SK-N-SH treated with all-trans-retinoic acid at 6 μM for 48 hours (cell line): ENCODE data around the gene COX7A2.
A peak's percentile ranks its signal among the peaks of the same experiment; 100 is the strongest.

ENCODE experiments used
- ATAC-seq: fragments of 200-7000 bp; cut with Tn5 transposase; 3 replicates; pipeline ENCODE4 v1.9.1; 2020; ENCODE audit warnings: mild to moderate bottlenecking, moderate library complexity
- ARNTL ChIP-seq: fragments of 450-650 bp; formaldehyde crosslinking; IDR thresholded peaks from 2 replicates; pipeline ENCODE4 v1.5.0; 2020; ENCODE audit warnings: low read depth, mild to moderate bottlenecking, moderate library complexity, borderline replicate concordance
- BACH2 ChIP-seq: fragments of 250-450 bp; sonication (Bioruptor Pico); IDR thresholded peaks from 2 replicates; pipeline ENCODE4 v1.9.0; 2021; ENCODE audit warnings: mild to moderate bottlenecking, borderline replicate concordance
- CREB5 ChIP-seq: fragments of 250-450 bp; sonication (Bioruptor Pico); IDR thresholded peaks from 2 replicates; pipeline ENCODE4 v1.5.1; 2020; ENCODE audit warnings: low read depth, mild to moderate bottlenecking, moderate library complexity
- CSRNP3 ChIP-seq: fragments of 250-450 bp; sonication (Bioruptor Pico); IDR thresholded peaks from 2 replicates; pipeline ENCODE4 v1.5.1; 2021; ENCODE audit warnings: mild to moderate bottlenecking, moderate library complexity
- ESRRG ChIP-seq: fragments of 250-450 bp; sonication (Bioruptor Pico); IDR thresholded peaks from 2 replicates; pipeline ENCODE4 v1.6.1; 2021; ENCODE audit warnings: mild to moderate bottlenecking
- GLIS3 ChIP-seq: fragments of 250-450 bp; sonication (Bioruptor Pico); IDR thresholded peaks from 2 replicates; pipeline ENCODE4 v1.5.0; 2020; ENCODE audit warnings: mild to moderate bottlenecking, moderate library complexity
- ISL1 ChIP-seq: fragments of 250-450 bp; sonication (Bioruptor Pico); IDR thresholded peaks from 2 replicates; pipeline ENCODE4 v2.1.2; 2022; ENCODE audit warnings: mild to moderate bottlenecking, moderate library complexity
- OSR1 ChIP-seq: fragments of 250-450 bp; sonication (Bioruptor Pico); IDR thresholded peaks from 2 replicates; pipeline ENCODE4 v1.8.0; 2022; ENCODE audit warnings: moderate library complexity, mild to moderate bottlenecking, inconsistent platforms
- PATZ1 ChIP-seq: fragments of 250-450 bp; sonication (Bioruptor Pico); IDR thresholded peaks from 2 replicates; pipeline ENCODE4 v1.8.0; 2020; ENCODE audit warnings: mild to moderate bottlenecking, moderate library complexity, borderline replicate concordance
- POU6F1 ChIP-seq: fragments of 250-450 bp; sonication (Bioruptor Pico); IDR thresholded peaks from 2 replicates; pipeline ENCODE4 v1.8.0; 2021; ENCODE audit warnings: low read depth, mild to moderate bottlenecking, moderate library complexity, borderline replicate concordance
- SNAI2 ChIP-seq: fragments of 250-450 bp; sonication (Bioruptor Pico); IDR thresholded peaks from 2 replicates; pipeline ENCODE4 v1.5.0; 2020; ENCODE audit warnings: mild to moderate bottlenecking, moderate library complexity
- TCF4 ChIP-seq: fragments of 250-450 bp; sonication (Bioruptor Pico); IDR thresholded peaks from 2 replicates; pipeline ENCODE4 v1.8.0; 2021; ENCODE audit warnings: mild to moderate bottlenecking, moderate library complexity, borderline replicate concordance
- ZC3H10 ChIP-seq: fragments of 250-450 bp; sonication (Bioruptor Pico); IDR thresholded peaks from 2 replicates; pipeline ENCODE4 v1.5.1; 2021; ENCODE audit warnings: mild to moderate bottlenecking, moderate library complexity
- ZFP3 ChIP-seq: fragments of 250-450 bp; sonication (Bioruptor Pico); IDR thresholded peaks from 2 replicates; pipeline ENCODE4 v1.5.0; 2020; ENCODE audit warnings: mild to moderate bottlenecking, moderate library complexity
- ZFP30 ChIP-seq: fragments of 450-650 bp; formaldehyde crosslinking; IDR thresholded peaks from 2 replicates; pipeline ENCODE4 v1.5.0; 2022; ENCODE audit warnings: mild to moderate bottlenecking, moderate library complexity
- ZNF565 ChIP-seq: fragments of 450-650 bp; formaldehyde crosslinking; conservative IDR thresholded peaks from 2 replicates; pipeline ENCODE4 v1.5.0; 2020; ENCODE audit warnings: low read depth, mild to moderate bottlenecking, moderate library complexity
- ZNF70 ChIP-seq: fragments of 450-650 bp; formaldehyde crosslinking; IDR thresholded peaks from 2 replicates; pipeline ENCODE4 v1.5.0; 2020; ENCODE audit warnings: mild to moderate bottlenecking, moderate library complexity
- ZNF8 ChIP-seq: fragments of 450-650 bp; formaldehyde crosslinking; IDR thresholded peaks from 2 replicates; pipeline ENCODE4 v1.5.0; 2020; ENCODE audit warnings: mild to moderate bottlenecking, moderate library complexity

COX7A2 gene

GRCh38 chr6:75266716-75267291 is 23.2 kb upstream of the COX7A2 start:
- no peak for TF ChIP-seq POU6F1 (CRISPR knock-in tag)
- TF ChIP-seq ZFP3, result no peak
- TF ChIP-seq ZNF8 (CRISPR knock-in tag), result no peak
- ATAC-seq, result peak; percentile 87

- TF ChIP-seq ZFP3 (no peak), GLIS3 (no peak), TCF4 (no peak)
- no peak for ATAC-seq
Observed at GRCh38 chr6:75263401-75263750, 19.8 kb upstream of the COX7A2 start.

GRCh38 chr6:75262716-75263400 is 19.3 kb upstream of the COX7A2 start:
- TF ChIP-seq ZFP30 (CRISPR knock-in tag) (no peak), ZFP3 (no peak), SNAI2 (no peak), ISL1 (CRISPR knock-in tag) (no peak), CREB5 (no peak), ARNTL (CRISPR knock-in tag) (no peak), OSR1 (CRISPR knock-in tag) (no peak), BACH2 (CRISPR knock-in tag) (no peak), ZNF70 (CRISPR knock-in tag) (no peak), ESRRG (CRISPR knock-in tag) (no peak), ZNF565 (no peak)
- TF ChIP-seq, all 23 proteins: peak for 0
- peak; percentile 56 for ATAC-seq

- TF ChIP-seq ISL1 (CRISPR knock-in tag), result no peak
- TF ChIP-seq PATZ1 (CRISPR knock-in tag), result no peak
- TF ChIP-seq CSRNP3 (CRISPR knock-in tag), result no peak
- TF ChIP-seq ZNF565, result no peak
- TF ChIP-seq TCF4, result no peak
- TF ChIP-seq ZFP30 (CRISPR knock-in tag), result no peak
- TF ChIP-seq SNAI2, result no peak
- TF ChIP-seq ZC3H10, result no peak
- no peak for TF ChIP-seq OSR1 (CRISPR knock-in tag)
- TF ChIP-seq CREB5, result no peak
- no peak for ATAC-seq
Observed at GRCh38 chr6:75261299-75261698, 17.7 kb upstream of the COX7A2 start.

GRCh38 chr6:75257343-75258087 is 13.9 kb upstream of the COX7A2 start:
- TF ChIP-seq ZFP3 (no peak), PATZ1 (CRISPR knock-in tag) (no peak), ISL1 (CRISPR knock-in tag) (0 out of 2 replicates have a peak, but pooled peaks have one; percentile 23), OSR1 (CRISPR knock-in tag) (no peak), GLIS3 (no peak), ZNF8 (CRISPR knock-in tag) (no peak)
- ATAC-seq, result no peak
